HEK293T (cell line): ENCODE measurements around the gene ARHGEF28.

Experiments used
- CTCF ChIA-PET: fragments of 350-600 bp; formaldehyde crosslinking; extraction: SDS; loops from one replicate; lab custom pipeline; 2021; ENCODE audit warnings: antibody characterized with exemption, inconsistent platforms; lab: Yijun Ruan, JAX
- POLR2A ChIA-PET: fragments of 350-600 bp; formaldehyde crosslinking; extraction: SDS; loops from one replicate; lab custom pipeline; 2020; ENCODE audit warnings: antibody characterized with exemption, inconsistent platforms; lab: Yijun Ruan, JAX
- DNase-seq: peaks from one replicate; pipeline ENCODE4 v3.0.0; 2012; ENCODE audit warnings: mixed read lengths; ENCODE audit errors: extremely low spot score
- ARNT ChIP-seq: fragments of 450-650 bp; IDR thresholded peaks from 2 replicates; pipeline ENCODE4 v1.6.1; 2017; ENCODE audit warnings: mild to moderate bottlenecking
- BHLHE40 ChIP-seq: fragments of 450-650 bp; IDR thresholded peaks from 2 replicates; pipeline ENCODE4 v1.6.1; 2016; ENCODE audit warnings: mild to moderate bottlenecking, moderate library complexity, borderline replicate concordance
- CTBP1 ChIP-seq: fragments of 450-650 bp; IDR thresholded peaks from 2 replicates; pipeline ENCODE4 v1.6.1; 2016; ENCODE audit warnings: borderline replicate concordance
- ELF4 ChIP-seq: fragments of 450-650 bp; IDR thresholded peaks from 2 replicates; pipeline ENCODE4 v1.6.1; 2017; ENCODE audit warnings: antibody characterized with exemption
- FOXA1 ChIP-seq: fragments of 450-650 bp; IDR thresholded peaks from 2 replicates; pipeline ENCODE4 v1.6.1; 2016; ENCODE audit warnings: mild to moderate bottlenecking
- FOXK2 ChIP-seq: fragments of 450-650 bp; IDR thresholded peaks from 2 replicates; pipeline ENCODE4 v1.6.1; 2016; ENCODE audit warnings: mild to moderate bottlenecking
- FOXM1 ChIP-seq: fragments of 450-650 bp; IDR thresholded peaks from 2 replicates; pipeline ENCODE4 v1.6.1; 2017; ENCODE audit warnings: mild to moderate bottlenecking, borderline replicate concordance
- HDGF ChIP-seq: fragments of 450-650 bp; IDR thresholded peaks from 2 replicates; pipeline ENCODE4 v1.6.1; 2017; ENCODE audit warnings: antibody characterized with exemption, borderline replicate concordance
- L3MBTL2 ChIP-seq: fragments of 450-650 bp; conservative IDR thresholded peaks from 2 replicates; pipeline ENCODE4 v1.6.1; 2016; ENCODE audit warnings: mild to moderate bottlenecking
- LEF1 ChIP-seq: fragments of 450-650 bp; IDR thresholded peaks from 2 replicates; pipeline ENCODE4 v1.6.1; 2017; ENCODE audit warnings: mild to moderate bottlenecking, borderline replicate concordance
- NFRKB ChIP-seq: fragments of 450-650 bp; IDR thresholded peaks from 2 replicates; pipeline ENCODE4 v1.6.1; 2016; ENCODE audit warnings: mild to moderate bottlenecking, moderate library complexity
- SP1 ChIP-seq: fragments of 450-650 bp; IDR thresholded peaks from 2 replicates; pipeline ENCODE4 v1.6.1; 2017
- SUZ12 ChIP-seq: fragments of 450-650 bp; IDR thresholded peaks from 2 replicates; pipeline ENCODE4 v1.6.1; 2016; ENCODE audit warnings: mild to moderate bottlenecking
- TARDBP ChIP-seq: fragments of 450-650 bp; IDR thresholded peaks from 2 replicates; pipeline ENCODE4 v1.6.1; 2016
- ZNF384 ChIP-seq: fragments of 450-650 bp; IDR thresholded peaks from 2 replicates; pipeline ENCODE4 v1.6.1; 2016
- TF ChIP-seq, protein P1 (sequence below): fragments of 450-650 bp; IDR thresholded peaks from 2 replicates; pipeline ENCODE4 v1.6.1; 2016

ARHGEF28 gene

DNA sequence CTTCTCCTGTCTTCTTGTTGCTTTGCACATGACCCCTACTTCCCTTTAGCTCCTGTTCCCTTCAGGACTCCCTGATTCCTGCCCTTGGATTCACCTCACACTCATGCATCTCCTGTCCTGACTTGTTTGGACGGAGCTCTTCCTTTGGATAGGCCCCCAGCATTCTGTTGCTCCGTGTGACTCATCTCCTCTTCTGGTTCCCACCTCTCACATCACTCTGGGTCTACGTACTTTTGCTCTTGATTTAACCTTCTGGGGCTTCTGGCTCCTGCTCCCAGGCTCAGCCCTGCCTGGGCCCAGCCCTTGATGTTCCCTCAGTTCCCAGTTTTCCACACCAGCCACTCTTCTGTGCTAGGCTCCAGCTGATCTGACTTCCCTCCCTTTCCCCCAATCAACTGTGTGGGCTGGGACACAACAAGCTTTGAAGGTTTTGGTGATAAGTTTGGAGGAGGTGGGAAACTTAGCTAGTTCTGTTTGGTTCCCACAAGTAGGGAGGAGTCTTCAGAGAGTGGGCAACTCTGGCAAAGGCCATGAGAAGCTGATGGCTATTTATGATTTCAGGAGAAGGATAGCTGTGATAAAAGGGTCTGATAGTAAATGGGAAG, 331.5 kb downstream of the ARHGEF28 start:
- TF ChIP-seq SUZ12: no peak
- TF ChIP-seq, protein P1, sequence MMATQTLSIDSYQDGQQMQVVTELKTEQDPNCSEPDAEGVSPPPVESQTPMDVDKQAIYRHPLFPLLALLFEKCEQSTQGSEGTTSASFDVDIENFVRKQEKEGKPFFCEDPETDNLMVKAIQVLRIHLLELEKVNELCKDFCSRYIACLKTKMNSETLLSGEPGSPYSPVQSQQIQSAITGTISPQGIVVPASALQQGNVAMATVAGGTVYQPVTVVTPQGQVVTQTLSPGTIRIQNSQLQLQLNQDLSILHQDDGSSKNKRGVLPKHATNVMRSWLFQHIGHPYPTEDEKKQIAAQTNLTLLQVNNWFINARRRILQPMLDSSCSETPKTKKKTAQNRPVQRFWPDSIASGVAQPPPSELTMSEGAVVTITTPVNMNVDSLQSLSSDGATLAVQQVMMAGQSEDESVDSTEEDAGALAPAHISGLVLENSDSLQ: no peak
- no peak for TF ChIP-seq ARNT
- TF ChIP-seq ZNF384: no peak
- TF ChIP-seq BHLHE40: no peak
- TF ChIP-seq HDGF: no peak
- no peak for TF ChIP-seq SP1
- TF ChIP-seq CTBP1: no peak
- TF ChIP-seq FOXM1: no peak
- TF ChIP-seq TARDBP: no peak
- POLR2A ChIA-PET: no interaction called here
- no peak for DNase-seq
- CTCF ChIA-PET: interaction anchor here (0.6 kb wide), 1 partner anchor 476 kb away, joined by 3 read pairs; no protein-coding TSS in a partner anchor

DNA sequence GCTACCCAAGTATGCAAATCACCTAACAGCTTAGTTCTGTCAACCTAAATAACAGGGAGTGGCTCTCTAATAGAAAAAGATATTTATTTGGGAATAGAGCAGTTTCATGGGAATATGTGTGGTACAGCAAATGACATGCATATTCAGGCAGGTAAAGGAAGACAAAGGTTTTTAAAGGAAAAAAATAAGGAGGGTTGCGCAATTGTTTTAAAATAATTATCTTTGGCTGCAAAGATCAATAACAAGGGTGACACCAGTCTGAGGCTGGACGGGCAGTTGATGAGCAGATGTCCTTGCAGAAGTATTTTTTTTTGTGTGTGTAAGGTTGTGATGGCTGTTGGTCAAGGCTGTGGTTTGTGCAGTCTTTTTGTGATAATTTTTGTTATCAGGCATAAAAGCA, 332.0 kb downstream of the ARHGEF28 start:
- TF ChIP-seq FOXK2 (no peak), SP1 (no peak), ELF4 (no peak), CTBP1 (no peak), TARDBP (no peak), ARNT (no peak), FOXM1 (no peak), LEF1 (no peak), HDGF (no peak), L3MBTL2 (no peak), SUZ12 (no peak), FOXA1 (no peak), ZNF384 (no peak), BHLHE40 (no peak), NFRKB (no peak)
- TF ChIP-seq, protein P1: no peak
- CTCF ChIA-PET: interaction anchor here (0.6 kb wide), 1 partner anchor 477 kb away, joined by 3 read pairs; no protein-coding TSS in a partner anchor
- DNase-seq: no peak
- POLR2A ChIA-PET: no interaction called here

DNA sequence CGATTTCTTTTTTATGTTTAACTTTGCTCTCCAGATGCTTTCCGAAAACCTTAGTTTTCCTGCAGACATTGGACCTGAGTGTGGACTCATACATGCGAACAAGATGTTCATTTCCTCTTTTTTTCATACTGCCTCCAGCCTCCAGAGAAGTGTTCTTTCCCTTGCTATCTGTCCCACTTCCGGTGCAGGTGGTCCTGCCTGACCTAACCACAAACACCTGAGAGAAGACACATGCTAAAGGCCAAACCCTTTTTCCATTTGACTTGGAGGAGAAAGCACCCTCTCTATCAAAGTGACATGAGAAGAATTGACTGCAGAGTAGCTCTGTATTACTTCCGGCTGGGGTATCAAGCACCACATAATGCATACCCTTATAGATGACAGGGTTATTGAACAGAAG, 334.0 kb downstream of the ARHGEF28 start:
- no peak for DNase-seq
- CTCF ChIA-PET: no interaction called here
- TF ChIP-seq FOXM1 (no peak), SP1 (no peak), LEF1 (no peak), L3MBTL2 (no peak), TARDBP (no peak), FOXA1 (no peak), BHLHE40 (no peak), ELF4 (no peak), FOXK2 (no peak), ARNT (no peak), NFRKB (no peak), CTBP1 (no peak), HDGF (no peak), ZNF384 (no peak)
- TF ChIP-seq, protein P1: no peak
- POLR2A ChIA-PET: no interaction called here

DNA sequence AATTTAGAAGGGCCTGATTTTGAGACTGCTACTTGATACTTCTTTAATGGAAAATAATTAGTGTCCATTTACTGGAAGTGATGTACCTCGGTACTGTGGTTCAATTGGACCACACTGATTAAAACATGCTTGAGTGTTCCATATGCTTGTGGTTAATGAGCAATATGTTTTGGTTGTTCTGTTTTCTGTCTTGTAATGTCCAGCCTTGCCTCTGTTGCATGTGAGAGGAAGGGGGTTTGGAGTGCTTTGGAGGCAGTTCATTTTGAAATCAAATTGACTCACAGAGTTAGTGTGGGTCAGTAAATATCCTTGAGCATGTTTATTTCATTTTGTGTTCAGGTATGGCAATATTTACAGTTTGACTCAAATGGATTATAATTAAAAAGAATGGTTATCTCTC, 334.4 kb downstream of the ARHGEF28 start:
- POLR2A ChIA-PET: no interaction called here
- no peak for DNase-seq
- CTCF ChIA-PET: no interaction called here
- TF ChIP-seq SP1: no peak
- no peak for TF ChIP-seq LEF1
- no peak for TF ChIP-seq SUZ12
- TF ChIP-seq FOXK2: no peak
- no peak for TF ChIP-seq CTBP1
- no peak for TF ChIP-seq FOXA1
- no peak for TF ChIP-seq FOXM1
- TF ChIP-seq L3MBTL2: no peak
- no peak for TF ChIP-seq ELF4
- TF ChIP-seq BHLHE40: no peak

DNA sequence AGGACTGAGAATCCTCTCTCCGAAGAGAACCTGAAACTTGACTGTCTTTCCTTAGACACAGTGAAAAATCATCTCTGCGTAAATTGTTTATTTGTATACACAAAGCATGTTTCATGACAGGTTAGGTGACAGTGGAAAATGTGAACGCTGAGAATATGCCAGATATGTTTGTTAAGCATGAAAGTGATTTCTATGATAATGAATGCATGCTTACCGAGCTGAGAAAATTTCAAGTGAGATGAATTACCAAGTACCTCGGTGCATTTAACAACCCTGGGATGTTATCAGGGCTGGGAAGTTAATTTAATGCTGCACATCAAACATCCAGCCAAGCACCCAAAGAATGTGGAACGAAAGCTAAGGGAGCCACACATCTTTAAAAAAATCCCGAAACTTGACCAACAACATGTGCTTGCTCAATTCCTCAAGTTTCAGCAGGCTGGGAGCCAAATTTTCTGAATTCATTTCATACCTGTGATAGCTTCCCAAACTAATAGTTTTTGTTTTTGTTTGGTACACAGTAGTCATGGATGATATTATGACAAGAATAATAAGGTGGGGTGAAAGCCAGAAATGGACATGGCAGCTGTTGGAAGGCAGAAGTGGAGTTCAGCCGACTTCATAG, 336.9 kb downstream of the ARHGEF28 start:
- CTCF ChIA-PET: interaction anchor here (0.8 kb wide), 1 partner anchor 270 kb away, joined by 4 read pairs; no protein-coding TSS in a partner anchor
- DNase-seq: no peak
- TF ChIP-seq SUZ12 (no peak), HDGF (no peak), LEF1 (no peak), FOXM1 (no peak), FOXK2 (no peak), FOXA1 (no peak), L3MBTL2 (no peak), BHLHE40 (no peak), SP1 (no peak), ZNF384 (no peak), TARDBP (no peak)
- POLR2A ChIA-PET: no interaction called here
